SKM-1 treated with dmso at 0.1 percent for 144 hours (cell line): Measurements from ENCODE around the gene MYL3.

Experiments
- DNase-seq: peaks from one replicate; lab custom pipeline; 2025; ENCODE audit not compliant: unreplicated experiment; lab: John Stamatoyannopoulos, UW

The MYL3 gene

GRCh38 chr3:46851364-46852333 lies 11.6 kb downstream of the MYL3 start:
- DNase-seq = no peak

- DNase-seq = no peak
Measured at GRCh38 chr3:46850468-46850779, 12.8 kb downstream of the MYL3 start.

GRCh38 chr3:46849686-46850467 lies 13.4 kb downstream of the MYL3 start:
- no peak for DNase-seq

- no peak for DNase-seq
Measured at GRCh38 chr3:46849045-46849631, 14.1 kb downstream of the MYL3 start.

- DNase-seq = no peak
Measured at GRCh38 chr3:46848271-46849044, 14.8 kb downstream of the MYL3 start.

- no peak for DNase-seq
Measured at GRCh38 chr3:46847744-46848143, 15.5 kb downstream of the MYL3 start.

GRCh38 chr3:46846624-46847542 lies 16.4 kb downstream of the MYL3 start:
- DNase-seq = no peak

GRCh38 chr3:46845860-46846623 lies 17.2 kb downstream of the MYL3 start:
- no peak for DNase-seq

GRCh38 chr3:46845397-46845859 lies 17.8 kb downstream of the MYL3 start:
- no peak for DNase-seq

- no peak for DNase-seq
Measured at GRCh38 chr3:46844881-46845312, 18.3 kb downstream of the MYL3 start.

GRCh38 chr3:46844397-46844796 lies 18.8 kb downstream of the MYL3 start:
- DNase-seq = no peak

- no peak for DNase-seq
Measured at GRCh38 chr3:46843508-46843907, 19.7 kb downstream of the MYL3 start.

GRCh38 chr3:46840491-46840890 lies 22.8 kb downstream of the MYL3 start:
- no peak for DNase-seq

- DNase-seq = no peak
Measured at GRCh38 chr3:46838301-46838700, 24.9 kb downstream of the MYL3 start.

GRCh38 chr3:46835491-46835890 lies 27.8 kb downstream of the MYL3 start:
- no peak for DNase-seq

GRCh38 chr3:46835054-46835453 lies 28.2 kb downstream of the MYL3 start:
- DNase-seq = no peak

GRCh38 chr3:46833346-46834300 lies 29.6 kb downstream of the MYL3 start:
- no peak for DNase-seq

- no peak for DNase-seq
Measured at GRCh38 chr3:46831841-46832240, 31.4 kb downstream of the MYL3 start.
